GM06990 (cell line): ENCODE results near the gene NAGLU.

ENCODE experiments used
- DNase-seq: peaks from one replicate; pipeline ENCODE4 v3.0.0-alpha.2; 2011; ENCODE audit not compliant: insufficient read length; ENCODE audit errors: extremely low read depth
- H3K27me3 ChIP-seq: replicated peaks from 2 replicates; pipeline ENCODE4 v1.6.0; 2011; ENCODE audit warnings: low read length; ENCODE audit not compliant: control insufficient read depth, insufficient read depth
- H3K36me3 ChIP-seq: 2 replicates; pipeline ENCODE4 v1.5.1; 2011; ENCODE audit warnings: low read length; ENCODE audit not compliant: control insufficient read depth, insufficient read depth
- H3K4me3 ChIP-seq: replicated peaks from 2 replicates; pipeline ENCODE4 v1.5.1; 2011; ENCODE audit warnings: low read depth, mild to moderate bottlenecking, control low read depth, low read length
- TF ChIP-seq, protein P1 (sequence below): IDR thresholded peaks from 2 replicates; pipeline ENCODE4 v1.5.1; 2011; ENCODE audit warnings: low read length, control low read depth, mild to moderate bottlenecking, inconsistent platforms; ENCODE audit not compliant: insufficient read depth, poor library complexity, severe bottlenecking

The NAGLU gene

DNA sequence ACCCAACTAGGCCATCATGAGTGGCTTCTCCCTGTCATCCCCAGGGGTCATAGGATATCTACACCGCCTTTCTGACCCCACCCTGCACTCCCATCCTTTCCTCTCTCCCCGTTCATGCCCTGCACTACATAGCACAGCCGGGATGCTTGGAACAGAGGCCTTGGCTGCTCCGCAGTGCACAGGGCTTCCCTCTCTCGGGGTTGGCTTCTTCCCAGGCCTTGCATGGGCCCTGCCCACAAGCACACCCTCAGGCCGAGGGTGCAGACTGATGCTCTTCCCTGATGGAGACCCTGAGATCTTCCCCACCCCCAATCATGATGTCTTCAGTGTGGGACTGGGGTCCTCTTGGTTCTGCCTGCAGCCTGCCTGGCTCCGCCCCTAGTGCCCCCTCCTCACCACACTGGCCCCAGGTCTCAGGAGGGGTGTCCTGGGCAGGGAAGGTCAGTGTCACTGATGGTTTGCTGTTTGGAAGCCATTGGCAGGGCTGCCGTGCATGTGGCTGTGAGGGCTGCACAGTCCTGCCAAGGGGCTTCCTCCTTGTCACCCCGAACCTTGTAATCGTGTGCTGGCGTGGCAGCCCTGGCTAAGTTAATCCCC lies 14.3 kb upstream of the NAGLU start:
- H3K4me3 ChIP-seq = no peak overlapping the region
- no peak for DNase-seq
- TF ChIP-seq, protein P1, sequence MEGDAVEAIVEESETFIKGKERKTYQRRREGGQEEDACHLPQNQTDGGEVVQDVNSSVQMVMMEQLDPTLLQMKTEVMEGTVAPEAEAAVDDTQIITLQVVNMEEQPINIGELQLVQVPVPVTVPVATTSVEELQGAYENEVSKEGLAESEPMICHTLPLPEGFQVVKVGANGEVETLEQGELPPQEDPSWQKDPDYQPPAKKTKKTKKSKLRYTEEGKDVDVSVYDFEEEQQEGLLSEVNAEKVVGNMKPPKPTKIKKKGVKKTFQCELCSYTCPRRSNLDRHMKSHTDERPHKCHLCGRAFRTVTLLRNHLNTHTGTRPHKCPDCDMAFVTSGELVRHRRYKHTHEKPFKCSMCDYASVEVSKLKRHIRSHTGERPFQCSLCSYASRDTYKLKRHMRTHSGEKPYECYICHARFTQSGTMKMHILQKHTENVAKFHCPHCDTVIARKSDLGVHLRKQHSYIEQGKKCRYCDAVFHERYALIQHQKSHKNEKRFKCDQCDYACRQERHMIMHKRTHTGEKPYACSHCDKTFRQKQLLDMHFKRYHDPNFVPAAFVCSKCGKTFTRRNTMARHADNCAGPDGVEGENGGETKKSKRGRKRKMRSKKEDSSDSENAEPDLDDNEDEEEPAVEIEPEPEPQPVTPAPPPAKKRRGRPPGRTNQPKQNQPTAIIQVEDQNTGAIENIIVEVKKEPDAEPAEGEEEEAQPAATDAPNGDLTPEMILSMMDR = no peak
- H3K27me3 ChIP-seq = no peaks in the 10 kb centered on the region
- peaks cover 29% of the 10 kb centered on the region for H3K36me3 ChIP-seq

DNA sequence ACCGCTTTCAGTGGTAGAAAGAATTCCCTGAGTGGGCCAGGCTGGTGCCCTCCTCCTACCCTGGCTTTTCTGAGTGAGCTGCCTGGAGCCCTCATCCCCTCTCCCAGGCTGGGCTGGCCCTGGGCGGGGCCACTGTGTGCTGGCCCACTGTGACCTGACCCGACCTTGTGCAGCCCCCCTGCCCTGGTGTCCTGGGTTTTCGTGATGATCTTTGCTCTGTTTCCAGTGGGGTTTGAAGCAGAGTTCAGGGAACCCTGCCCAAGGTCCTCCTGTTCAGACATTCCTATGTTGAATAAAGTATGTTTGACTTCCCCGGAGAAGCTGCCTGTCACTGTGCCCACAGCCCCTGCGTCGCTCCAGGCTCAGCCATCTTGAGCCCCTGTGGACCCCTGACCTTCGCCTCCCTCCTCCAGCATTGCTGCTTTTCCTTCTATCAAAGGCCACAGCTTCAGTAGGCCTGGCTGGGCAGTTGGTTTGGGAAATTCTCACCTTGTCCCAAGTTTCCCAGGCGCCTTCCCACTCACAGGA lies 13.7 kb upstream of the NAGLU start:
- TF ChIP-seq, protein P1 = no peak
- Histone ChIP-seq H3K36me3 (peaks cover 26% of the 10 kb centered on the region), H3K27me3 (no peaks in the 10 kb centered on the region), H3K4me3 (no peak overlapping the region)
- DNase-seq = no peak

GRCh38 chr17:42522798-42523278 lies 13.2 kb upstream of the NAGLU start:
- Histone ChIP-seq H3K27me3 (no peaks in the 10 kb centered on the region), H3K4me3 (no peak overlapping the region), H3K36me3 (peaks cover 25% of the 10 kb centered on the region)
- TF ChIP-seq, protein P1 = no peak
- DNase-seq = no peak

DNA sequence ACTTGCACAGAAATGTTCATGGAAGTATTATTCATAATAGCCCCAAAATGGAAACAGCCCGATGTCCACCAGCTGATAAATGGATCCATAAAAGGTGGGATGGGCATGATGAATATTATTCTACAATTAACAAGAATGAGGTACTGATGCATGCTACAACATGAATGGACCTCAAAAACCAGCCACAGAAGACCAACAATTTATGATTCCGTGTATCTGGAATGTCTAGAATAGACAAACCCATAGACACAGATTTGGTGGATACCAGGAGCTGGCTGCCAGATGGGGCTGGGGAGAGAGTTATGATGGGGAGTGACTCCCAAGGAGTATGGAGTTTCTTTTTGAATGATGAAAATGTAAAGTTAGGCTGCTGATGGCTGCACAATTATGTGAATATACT lies 10.8 kb upstream of the NAGLU start:
- Histone ChIP-seq H3K27me3 (no peaks in the 10 kb centered on the region), H3K4me3 (no peak overlapping the region), H3K36me3 (peaks cover 19% of the 10 kb centered on the region)
- TF ChIP-seq, protein P1 = no peak
- no peak for DNase-seq

DNA sequence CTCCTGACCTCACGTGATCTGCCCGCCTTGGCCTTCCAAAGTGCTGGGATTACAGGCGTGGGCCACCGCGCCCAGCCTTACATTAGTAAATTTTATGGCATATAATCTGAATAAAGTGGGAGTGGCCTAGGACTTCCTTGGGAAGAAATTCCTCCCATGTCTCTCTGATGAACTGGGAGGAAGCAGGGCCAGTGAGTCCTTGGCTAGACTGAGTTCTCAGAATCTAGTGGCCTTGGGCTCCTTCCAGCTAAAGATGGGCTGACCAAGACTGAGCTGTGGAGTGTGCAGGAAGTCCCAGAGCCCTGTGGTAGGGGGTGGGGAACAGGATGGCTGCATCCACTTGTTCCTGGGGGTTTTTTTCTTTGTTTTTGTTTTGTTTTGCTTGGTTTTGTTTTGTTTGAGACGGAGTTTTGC lies 10.0 kb upstream of the NAGLU start:
- Histone ChIP-seq H3K36me3 (peaks cover 16% of the 10 kb centered on the region), H3K27me3 (no peaks in the 10 kb centered on the region), H3K4me3 (no peak overlapping the region)
- DNase-seq = no peak
- TF ChIP-seq, protein P1 = no peak
